GM12878 (cell line): Measurements from ENCODE around the gene GARRE1.

Source experiments
- ATF3 ChIP-seq: IDR thresholded peaks from 2 replicates; pipeline ENCODE4 v1.6.1; 2011; ENCODE audit warnings: low read depth, mild to moderate bottlenecking, low read length, moderate library complexity, borderline replicate concordance; ENCODE audit errors: extremely low read depth
- CREB1 ChIP-seq: IDR thresholded peaks from 2 replicates; pipeline ENCODE4 v1.6.1; 2012; ENCODE audit warnings: low read depth, mild to moderate bottlenecking, inconsistent platforms
- CTCF ChIP-seq, 3 experiments: IDR thresholded peaks in 2 of 3; conservative IDR thresholded peaks in 1 of 3; 2 replicates each; pipeline ENCODE4 v1.5.1; 2011; ENCODE audit warnings: low read depth in 3 of 3, low read length in 3 of 3, mild to moderate bottlenecking in 3 of 3, control low read depth in 2 of 3, moderate library complexity in 2 of 3, inconsistent platforms in 1 of 3, mixed read lengths in 1 of 3; ENCODE audit not compliant: control insufficient read depth in 2 of 3, insufficient read depth in 1 of 3; ENCODE audit errors: extremely low read depth in 1 of 3
- E2F4 ChIP-seq: IDR thresholded peaks from 2 replicates; pipeline ENCODE4 v1.6.1; 2012; ENCODE audit warnings: low read depth, low read length, improper control_type of control experiment
- ESRRA ChIP-seq: IDR thresholded peaks from 2 replicates; pipeline ENCODE4 v1.6.1; 2012; ENCODE audit warnings: mild to moderate bottlenecking, low read length, improper control_type of control experiment
- FOS ChIP-seq: IDR thresholded peaks from 3 replicates; pipeline ENCODE4 v1.6.1; 2011; ENCODE audit warnings: borderline replicate concordance; ENCODE audit not compliant: insufficient read length; ENCODE audit errors: extremely low read depth
- POLR2A ChIP-seq: IDR thresholded peaks from 2 replicates; pipeline ENCODE4 v1.6.1; 2011; ENCODE audit warnings: low read depth, mild to moderate bottlenecking, low read length
- POLR2AphosphoS5 ChIP-seq: IDR thresholded peaks from 2 replicates; pipeline ENCODE4 v1.6.1; 2011; ENCODE audit warnings: mild to moderate bottlenecking, low read length, inconsistent platforms
- RAD21 ChIP-seq: IDR thresholded peaks from 2 replicates; pipeline ENCODE4 v1.6.1; 2011; ENCODE audit warnings: mild to moderate bottlenecking, low read depth, low read length, moderate library complexity; ENCODE audit not compliant: insufficient read depth
- RFX5 ChIP-seq: IDR thresholded peaks from 2 replicates; pipeline ENCODE4 v1.6.1; 2011; ENCODE audit warnings: low read depth, low read length, improper control_type of control experiment
- SMAD1 ChIP-seq: fragments of 450-650 bp; IDR thresholded peaks from 2 replicates; pipeline ENCODE4 v1.6.1; 2018; ENCODE audit warnings: mild to moderate bottlenecking, low read depth; ENCODE audit not compliant: partially characterized antibody
- USF1 ChIP-seq: IDR thresholded peaks from 2 replicates; pipeline ENCODE4 v1.6.1; 2011; ENCODE audit warnings: borderline replicate concordance, low read depth, mild to moderate bottlenecking, moderate library complexity, mixed read lengths, low read length; ENCODE audit not compliant: insufficient read depth; ENCODE audit errors: extremely low read length
- USF2 ChIP-seq: IDR thresholded peaks from 2 replicates; pipeline ENCODE4 v1.6.1; 2011; ENCODE audit warnings: low read depth, low read length, improper control_type of control experiment, borderline replicate concordance
- ZNF687 ChIP-seq: fragments of 450-650 bp; IDR thresholded peaks from 2 replicates; pipeline ENCODE4 v1.6.1; 2017; ENCODE audit warnings: mild to moderate bottlenecking, moderate library complexity

- no peak for TF ChIP-seq CTCF (IDR thresholded peaks at IDR 0.05 in 2 of 3, conservative IDR thresholded peaks at IDR 0.05 in 1 of 3; ENCODE audit: control insufficient read depth in 2 of 3, extremely low read depth in 1 of 3, insufficient read depth in 1 of 3, low read depth in 3 of 3, low read length in 3 of 3)
- no peak for TF ChIP-seq POLR2A
- TF ChIP-seq USF2, result no peak
- TF ChIP-seq RAD21, result no peak
- no peak for TF ChIP-seq ESRRA
- no peak for TF ChIP-seq RFX5
- no peak for TF ChIP-seq USF1
- TF ChIP-seq ATF3, result no peak
- TF ChIP-seq FOS, result no peak
- TF ChIP-seq SMAD1, result no peak
- TF ChIP-seq CREB1, result no peak
- TF ChIP-seq ZNF687, result no peak
- no peak for TF ChIP-seq POLR2AphosphoS5
- no peak for TF ChIP-seq E2F4
Observed at GRCh38 chr19:34276614-34277013, 22.3 kb downstream of the GARRE1 start.
